HG03439 (cell line): ENCODE data around the gene P2RX3.
A peak's percentile ranks its signal among the peaks of the same experiment; 100 is the strongest.
"Not testable (repeated sequence)": the region's sequence is repeated elsewhere in the genome, so short reads cannot be mapped to it uniquely, and the experiment has no call there.

Experiments
- ATAC-seq: cut with Tn5 transposase; IDR thresholded peaks from one replicate; pipeline ENCODE4 v1.9.1; 2021; ENCODE audit warnings: mild to moderate bottlenecking, moderate library complexity; ENCODE audit not compliant: unreplicated experiment

Gene P2RX3

GRCh38 chr11:57394203-57394965, 56.2 kb downstream of the P2RX3 start:
- ATAC-seq = no peak

GRCh38 chr11:57395905-57396623, 57.9 kb downstream of the P2RX3 start:
- ATAC-seq = no peak

GRCh38 chr11:57396744-57397143, 58.6 kb downstream of the P2RX3 start:
- ATAC-seq = no peak

- no peak for ATAC-seq
Observed at GRCh38 chr11:57397394-57397990, 59.3 kb downstream of the P2RX3 start.

- no peak for ATAC-seq
Observed at GRCh38 chr11:57399221-57399620, 61.1 kb downstream of the P2RX3 start.

GRCh38 chr11:57399972-57400578, 61.9 kb downstream of the P2RX3 start:
- ATAC-seq = no peak

- no peak for ATAC-seq
Observed at GRCh38 chr11:57402188-57403002, 64.2 kb downstream of the P2RX3 start.

- not testable (repeated sequence) for ATAC-seq
Observed at GRCh38 chr11:57403003-57403801, 65.0 kb downstream of the P2RX3 start.

GRCh38 chr11:57403802-57404147, 65.6 kb downstream of the P2RX3 start:
- ATAC-seq = no peak

GRCh38 chr11:57405271-57405860, 67.2 kb downstream of the P2RX3 start:
- ATAC-seq = no peak

- peak; percentile 71 for ATAC-seq
Observed at GRCh38 chr11:57406337-57406904, 68.3 kb downstream of the P2RX3 start.

GRCh38 chr11:57407010-57407920, 69.1 kb downstream of the P2RX3 start:
- no peak for ATAC-seq

- ATAC-seq = no peak
Observed at GRCh38 chr11:57407941-57408475, 69.9 kb downstream of the P2RX3 start.

GRCh38 chr11:57408771-57409170, 70.6 kb downstream of the P2RX3 start:
- no peak for ATAC-seq

GRCh38 chr11:57409321-57410100, 71.4 kb downstream of the P2RX3 start:
- no peak for ATAC-seq

GRCh38 chr11:57410287-57410686, 72.1 kb downstream of the P2RX3 start:
- ATAC-seq = no peak

GRCh38 chr11:57413681-57414080, 75.5 kb downstream of the P2RX3 start:
- no peak for ATAC-seq
